ENCODE measurements around the gene GTF2IRD1.
"Not testable (repeated sequence)": the region's sequence is repeated elsewhere in the genome, so short reads cannot be mapped to it uniquely, and the experiment has no call there.

Gene GTF2IRD1

GRCh38 chr7:74470504-74470903, 16.8 kb downstream of the GTF2IRD1 start:
- DNase-seq, result no peak

GRCh38 chr7:74473116-74473515, 19.4 kb downstream of the GTF2IRD1 start:
- no peak for DNase-seq

DNA sequence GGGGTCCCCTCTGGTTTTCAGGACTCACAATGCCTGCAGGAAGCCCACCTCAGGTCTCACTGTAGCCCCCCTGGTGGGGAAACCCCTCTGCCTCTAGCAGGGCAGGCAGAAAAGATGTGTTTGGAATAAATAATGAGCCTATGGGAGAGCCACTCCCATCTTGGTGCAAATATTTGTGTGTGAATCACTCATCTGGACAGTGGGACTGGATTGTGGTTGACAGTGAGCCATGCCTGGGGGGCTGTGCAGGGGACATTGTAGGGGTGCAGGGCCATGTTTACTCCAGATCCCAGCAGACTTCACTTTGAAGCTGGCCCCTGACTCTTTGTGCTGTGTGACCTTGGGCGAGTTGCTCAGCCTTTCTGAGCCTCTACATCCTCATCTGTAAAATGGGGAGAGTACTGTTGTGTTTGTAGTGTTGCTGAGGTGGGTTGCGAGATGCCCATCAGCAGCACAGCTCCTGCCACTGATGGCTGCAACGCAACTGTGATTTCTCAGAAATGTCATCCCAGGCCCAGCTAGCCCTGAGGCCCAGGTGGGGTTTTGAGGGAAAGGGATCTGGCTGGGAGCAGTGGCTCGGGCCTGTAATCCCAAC, 20.7 kb downstream of the GTF2IRD1 start:
- no peak for DNase-seq

DNA sequence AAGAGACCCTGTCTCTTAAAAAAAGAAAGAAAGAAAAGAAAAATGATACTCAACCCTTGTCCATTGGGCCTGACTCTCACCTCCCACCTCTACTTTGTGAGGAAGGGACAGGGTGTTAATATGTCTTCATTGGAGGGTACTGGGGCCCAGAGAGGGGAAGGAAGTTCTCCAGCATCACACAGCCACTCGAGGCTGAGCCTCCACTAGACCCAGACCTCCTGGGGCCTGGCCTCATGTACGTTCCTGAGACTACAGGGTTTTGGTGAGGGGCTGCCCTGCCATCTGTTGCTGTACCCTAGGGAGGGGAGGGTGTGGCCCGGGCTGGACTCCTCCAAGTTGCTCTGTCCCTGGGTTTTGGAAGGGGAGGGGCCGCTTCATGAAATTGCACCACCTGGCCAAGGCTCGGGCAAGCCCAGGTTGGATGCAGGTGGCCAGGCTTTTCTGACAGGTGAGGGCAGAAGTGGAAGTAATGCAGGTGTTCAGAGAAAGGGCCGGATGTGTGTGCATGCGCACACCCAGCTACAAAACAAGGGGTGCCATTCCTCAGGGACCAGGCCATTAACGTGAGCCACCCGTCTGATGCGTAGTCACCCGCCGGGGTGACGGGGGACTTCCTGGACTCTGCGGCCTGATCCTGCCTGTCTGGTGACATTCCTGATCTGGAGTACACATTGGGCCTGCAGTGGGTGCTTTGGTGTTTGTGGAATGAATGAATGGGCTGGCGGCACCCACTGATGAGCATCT, 21.7 kb downstream of the GTF2IRD1 start:
- DNase-seq, result no peak

DNA sequence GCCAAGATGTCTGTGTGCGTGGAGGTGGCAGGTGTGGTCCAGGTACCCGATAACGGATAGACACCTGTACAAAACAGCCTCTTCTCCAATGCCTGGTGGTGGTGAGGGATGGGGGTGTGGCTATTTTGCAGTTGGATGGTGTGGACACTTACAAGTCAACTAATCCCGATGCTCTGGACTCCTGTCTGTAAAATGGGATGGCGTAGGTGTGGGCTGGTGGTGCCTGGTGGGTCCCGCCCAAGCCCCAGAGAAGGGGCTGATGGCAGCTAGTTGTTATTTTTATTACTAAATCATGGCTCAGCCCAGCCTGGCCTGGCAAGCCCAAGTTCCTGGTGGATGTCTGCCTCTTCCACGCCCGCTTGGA, 22.3 kb downstream of the GTF2IRD1 start:
- DNase-seq, result no peak

GRCh38 chr7:74476626-74477025, 22.9 kb downstream of the GTF2IRD1 start:
- DNase-seq, result no peak

DNA sequence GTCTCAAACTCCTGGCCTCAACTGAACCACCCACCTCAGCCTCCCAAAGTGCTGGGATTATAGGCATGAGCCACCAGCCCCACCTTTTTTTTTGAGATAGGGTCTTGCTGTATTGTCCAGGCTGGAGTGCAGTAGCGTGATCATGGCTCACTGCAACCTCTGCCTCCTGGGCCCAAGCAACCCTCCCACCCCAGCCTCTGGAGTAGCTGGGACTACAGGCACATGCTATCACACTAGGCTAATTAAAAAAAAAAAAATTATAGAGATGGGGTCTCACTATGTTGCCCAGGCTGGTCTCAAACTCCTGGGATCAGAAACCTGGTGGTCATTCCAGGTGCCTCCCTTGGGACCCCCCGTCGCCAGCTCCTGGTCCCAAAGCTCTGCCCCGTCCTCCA, 25.0 kb downstream of the GTF2IRD1 start:
- no peak for DNase-seq

DNA sequence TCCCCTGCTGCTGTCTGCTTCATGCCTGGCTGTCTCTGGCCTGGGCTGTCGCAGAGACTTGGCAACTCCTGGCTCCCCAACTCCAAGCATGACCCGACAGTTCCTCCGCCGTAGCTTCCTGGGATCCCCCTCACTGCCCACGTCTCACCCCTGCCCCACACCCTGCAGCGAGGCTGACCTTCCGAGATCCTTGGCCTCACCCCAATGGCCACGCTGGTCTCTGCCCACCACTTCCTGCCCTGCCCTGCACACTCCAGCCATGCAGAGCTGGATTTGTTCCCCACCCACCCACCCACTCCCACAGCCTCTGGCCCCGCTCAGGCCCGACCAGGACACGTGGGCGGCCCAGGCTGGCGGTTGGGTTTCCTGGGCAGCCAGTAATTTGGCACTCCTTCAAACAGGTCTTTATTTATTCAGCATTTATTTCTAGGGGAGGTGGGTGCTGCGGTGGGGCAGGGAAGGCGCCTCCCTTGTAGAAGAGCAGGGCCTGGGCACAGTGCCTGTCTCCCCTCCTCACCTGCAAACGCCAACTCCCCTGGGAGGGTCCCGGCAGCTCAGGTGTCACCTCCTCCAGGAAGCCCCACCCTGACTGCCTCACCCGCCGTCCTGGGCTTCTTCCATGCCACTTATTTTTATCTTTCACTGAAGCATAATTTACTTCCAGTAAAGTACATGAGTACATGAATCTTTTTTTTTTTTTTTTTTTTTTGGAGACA, 25.5 kb downstream of the GTF2IRD1 start:
- DNase-seq, result no peak

DNA sequence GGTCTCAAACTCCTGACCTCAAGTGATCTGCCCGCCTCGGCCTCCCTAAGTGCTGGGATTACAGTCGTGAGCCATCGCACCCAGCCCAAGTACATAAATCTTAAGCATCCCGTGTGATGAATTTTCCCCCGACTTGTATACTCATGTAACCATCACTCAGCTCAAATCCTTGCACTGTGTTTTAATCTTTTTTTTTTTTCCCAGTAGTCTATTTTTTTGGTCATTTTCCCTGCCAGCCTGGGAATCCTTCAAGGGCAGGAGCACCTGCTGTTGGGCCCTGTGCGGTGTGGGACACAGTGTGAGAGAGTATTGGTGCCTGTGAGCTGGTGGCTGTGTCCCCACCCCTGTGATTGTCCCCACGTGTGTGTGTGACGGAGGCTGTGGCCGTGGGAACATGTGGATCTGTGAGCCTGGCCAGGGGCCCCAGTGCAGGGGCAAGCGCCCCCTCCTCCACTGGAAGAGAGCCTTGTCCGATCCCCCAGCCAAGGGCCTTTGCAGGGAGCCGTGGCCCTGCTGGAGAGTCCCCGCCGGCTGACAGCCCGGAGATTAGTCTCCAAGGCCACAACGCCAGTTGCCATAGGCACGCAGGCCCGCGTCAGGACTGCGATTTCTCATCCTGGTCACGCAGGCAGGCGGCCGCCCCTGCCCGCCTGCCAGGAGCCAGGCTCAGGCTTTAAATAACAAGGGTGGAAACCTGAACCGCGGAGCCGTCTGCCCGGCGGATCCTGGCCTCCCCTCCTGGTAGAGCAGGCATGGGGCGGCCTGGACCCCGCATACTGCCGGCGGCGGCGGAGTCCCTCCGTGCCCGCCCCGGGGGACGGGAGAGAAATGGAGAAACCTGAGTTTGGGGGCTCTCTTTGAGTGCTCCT, 26.5 kb downstream of the GTF2IRD1 start:
- DNase-seq, result no peak

GRCh38 chr7:74480861-74481417, 27.2 kb downstream of the GTF2IRD1 start:
- DNase-seq, result no peak

- DNase-seq, result no peak
Observed at GRCh38 chr7:74481458-74482196, 27.9 kb downstream of the GTF2IRD1 start.

GRCh38 chr7:74482197-74482467, 28.4 kb downstream of the GTF2IRD1 start:
- no peak for DNase-seq

DNA sequence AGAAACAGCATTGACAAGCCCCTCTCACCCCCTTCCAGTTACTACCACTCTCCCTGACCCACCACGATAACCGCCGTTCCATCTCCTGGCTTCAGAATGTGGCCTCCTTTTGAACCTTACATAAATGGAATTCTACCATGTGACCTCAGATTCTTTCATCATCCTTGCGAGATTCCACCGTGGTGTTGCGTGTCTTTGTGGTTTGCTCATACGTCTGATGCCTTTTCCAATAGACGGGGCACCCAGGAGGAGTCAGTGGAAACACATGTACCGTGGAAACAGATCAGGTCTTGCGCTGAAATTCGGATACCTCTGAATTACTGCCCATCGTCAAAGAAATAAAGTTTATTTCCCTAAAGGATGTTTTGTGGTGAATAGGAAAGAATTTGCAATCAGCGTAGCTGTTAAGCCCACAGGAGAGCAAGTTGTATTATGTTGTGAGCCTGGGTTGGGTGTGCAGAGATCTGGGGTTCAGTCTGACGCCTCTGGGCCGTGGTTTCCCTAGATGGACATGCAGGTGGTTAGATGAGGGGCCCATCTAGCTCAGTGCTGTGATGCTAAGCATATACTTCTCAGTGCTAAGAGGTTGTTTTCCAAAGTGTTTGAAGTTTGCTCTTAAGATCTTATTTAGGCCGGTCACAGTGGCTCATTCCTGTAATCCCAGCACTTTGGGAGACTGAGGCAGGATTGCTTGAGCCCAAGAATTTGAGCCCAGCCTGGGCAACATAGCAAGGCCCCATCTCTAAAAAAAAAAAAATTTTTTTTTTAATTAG, 29.1 kb downstream of the GTF2IRD1 start:
- DNase-seq, result no peak

GRCh38 chr7:74483402-74484336, 30.0 kb downstream of the GTF2IRD1 start:
- no peak for DNase-seq

DNA sequence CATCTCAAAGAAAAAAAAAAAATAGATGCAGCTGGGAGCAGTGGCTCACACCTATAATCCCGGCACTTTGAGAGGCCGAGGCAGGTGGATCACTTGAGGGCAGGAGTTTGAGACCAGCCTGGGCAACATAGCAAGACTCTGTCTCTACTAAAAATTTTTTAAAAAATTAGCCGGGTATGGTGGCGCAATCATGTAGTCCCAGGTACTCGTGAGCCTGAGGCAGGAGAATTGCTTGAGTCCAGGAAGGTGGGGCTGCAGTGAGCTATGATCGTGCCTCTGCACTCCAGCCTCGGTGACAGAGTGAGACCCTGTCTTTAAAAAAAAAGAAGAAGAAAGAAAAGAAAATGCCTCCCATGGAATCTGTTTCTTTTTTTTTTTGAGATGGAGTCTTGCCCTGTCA, 31.9 kb downstream of the GTF2IRD1 start:
- no peak for DNase-seq

DNA sequence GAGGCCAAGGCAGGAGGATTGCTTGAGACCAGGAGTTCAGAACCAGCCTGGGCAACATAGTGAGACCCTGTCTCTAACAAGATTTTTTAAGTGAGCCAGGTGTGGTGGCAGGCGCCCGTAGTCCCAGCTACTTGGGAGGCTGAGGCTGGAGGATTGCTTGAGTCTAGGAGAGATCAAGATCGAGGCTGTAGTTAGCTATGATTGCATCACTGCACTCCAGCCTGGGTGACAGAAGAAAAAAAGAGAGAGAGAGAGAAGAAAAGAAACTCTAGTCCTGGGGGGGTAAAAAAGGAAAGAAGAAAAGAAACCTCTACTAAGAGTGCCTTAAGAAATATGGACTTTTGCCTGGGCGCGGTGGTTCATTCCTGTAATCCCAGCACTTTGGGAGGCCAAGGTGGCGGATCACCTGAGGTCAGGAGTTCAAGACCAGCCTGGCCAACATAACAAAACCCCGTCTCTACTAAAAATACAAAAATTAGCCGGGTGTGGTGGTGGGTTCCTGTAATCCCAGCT, 34.9 kb downstream of the GTF2IRD1 start:
- DNase-seq, result not testable (repeated sequence)

- DNase-seq, result no peak
Observed at GRCh38 chr7:74489997-74490945, 36.6 kb downstream of the GTF2IRD1 start.

DNA sequence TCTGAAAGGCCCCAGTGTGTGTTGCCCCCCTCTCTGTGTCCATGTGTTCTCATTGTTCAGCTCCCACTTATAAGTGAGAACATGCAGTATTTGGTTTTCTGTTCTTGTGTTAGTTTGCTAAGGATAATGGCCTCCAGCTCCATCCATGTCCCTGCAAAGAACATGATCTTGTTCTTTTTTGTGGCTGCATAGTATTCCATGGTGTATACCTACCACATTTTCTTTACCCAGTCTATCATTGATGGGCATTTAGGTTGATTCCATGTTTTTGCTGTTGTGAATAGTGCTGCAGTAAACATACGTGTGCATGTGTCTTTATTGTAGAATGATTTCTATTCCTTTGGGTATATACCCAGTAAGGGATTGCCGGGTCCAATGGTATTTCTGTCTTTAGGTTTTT, 37.8 kb downstream of the GTF2IRD1 start:
- not testable (repeated sequence) for DNase-seq

DNA sequence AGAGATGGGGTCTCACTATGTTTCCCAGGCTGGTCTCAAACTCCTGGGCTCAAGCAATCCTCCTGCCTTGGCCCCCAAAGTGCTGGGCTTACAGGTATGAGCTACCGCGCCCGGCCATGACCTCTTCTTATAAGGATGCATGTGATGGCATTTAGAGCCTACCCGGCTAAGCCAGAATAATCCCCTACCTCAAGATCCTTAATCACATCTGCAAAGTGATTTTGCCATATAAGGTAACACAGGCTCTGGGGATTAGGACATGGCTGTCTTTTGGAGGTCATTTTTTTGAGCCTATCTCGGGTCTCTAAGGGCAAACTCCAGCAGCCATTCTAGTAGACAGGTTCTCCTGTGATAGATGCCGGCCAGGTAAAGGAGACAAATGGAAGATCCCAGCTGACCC, 39.6 kb downstream of the GTF2IRD1 start:
- no peak for DNase-seq

Measured in activated CD4-positive, alpha-beta T cell treated with anti-CD3 and anti-CD28 coated beads for 48 hours (primary cell).